Thoracic aorta (tissue), 2 donors: ENCODE results near the gene TP53INP2. TPM values are rescaled to one million over a fixed set of nuclear protein-coding genes. Genes with fewer than 3 reads are reported as not detected.
"Not testable (repeated sequence)": the region's sequence is repeated elsewhere in the genome, so short reads cannot be mapped to it uniquely, and the experiment has no call there.

Experiments used
- ATAC-seq: fragments of 150-250 bp; one replicate; pipeline ENCODE4 v1.8.0; 2017; ENCODE audit warnings: low read depth; ENCODE audit not compliant: insufficient number of reproducible peaks, low FRiP score
- DNase-seq: peaks from one replicate; pipeline ENCODE4 v3.0.0-alpha.2; 2020; ENCODE audit warnings: low spot score
- H3K27ac ChIP-seq, 2 donors: fragments of 200-600 bp; sonication (generic); 1 replicate in 1 of 2; 2 replicates in 1 of 2; pipeline ENCODE4 v1.5.1; 2016; ENCODE audit warnings: mild to moderate bottlenecking in 2 of 2, moderate library complexity in 2 of 2
- H3K27me3 ChIP-seq: fragments of 200-600 bp; sonication (generic); replicated peaks from 2 replicates; pipeline ENCODE4 v1.6.0; 2016; ENCODE audit warnings: mild to moderate bottlenecking; ENCODE audit not compliant: insufficient read depth
- H3K36me3 ChIP-seq: fragments of 200-600 bp; sonication (generic); one replicate; pipeline ENCODE4 v1.5.1; 2016
- H3K4me1 ChIP-seq, 2 donors: fragments of 200-600 bp; sonication (generic); 1 replicate in 1 of 2; 2 replicates in 1 of 2; pipeline versions ENCODE4 v1.5.1 to v1.6.0; 2016; ENCODE audit warnings: low read depth in 2 of 2, mild to moderate bottlenecking in 1 of 2; ENCODE audit not compliant: control insufficient read depth in 1 of 2
- H3K4me3 ChIP-seq: fragments of 200-600 bp; sonication (generic); 2 replicates; pipeline ENCODE4 v1.5.1; 2016; ENCODE audit warnings: mild to moderate bottlenecking
- H3K9me3 ChIP-seq: fragments of 200-600 bp; sonication (generic); 2 replicates; pipeline ENCODE4 v1.5.1; 2016
- total RNA-seq, 2 donors: library from RNA; depleted of rRNA; stranded (reverse); fragments of >200 nt; gene quantifications; one replicate each; pipeline versions ENCODE4 v1.1.0 to v1.2.3, GENCODE V29; 2016
- TF ChIP-seq, protein P1 (sequence below): fragments of 200-600 bp; sonication (generic); IDR thresholded peaks from one replicate; pipeline ENCODE4 v1.5.1; 2019; ENCODE audit warnings: antibody characterized with exemption

The TP53INP2 gene
- total RNA-seq, 2 donors from 2014 or later, result 14.4 to 27.7 TPM

GRCh38 chr20:34710568-34710839 lies 6.4 kb downstream of the TP53INP2 start:
- ATAC-seq (no peak), DNase-seq (no peak)
- Histone ChIP-seq H3K27ac (peak overlapping the region in 1 of 2 donors; percentile 94), H3K4me3 (peak overlapping the region; percentile 93), H3K9me3 (no peaks in the 10 kb centered on the region), H3K27me3 (no peaks in the 10 kb centered on the region), H3K36me3 (peaks cover 6% of the 10 kb centered on the region), H3K4me1 (peaks cover 3 to 16% of the 10 kb centered on the region in 2 donors)
- TF ChIP-seq, protein P1, sequence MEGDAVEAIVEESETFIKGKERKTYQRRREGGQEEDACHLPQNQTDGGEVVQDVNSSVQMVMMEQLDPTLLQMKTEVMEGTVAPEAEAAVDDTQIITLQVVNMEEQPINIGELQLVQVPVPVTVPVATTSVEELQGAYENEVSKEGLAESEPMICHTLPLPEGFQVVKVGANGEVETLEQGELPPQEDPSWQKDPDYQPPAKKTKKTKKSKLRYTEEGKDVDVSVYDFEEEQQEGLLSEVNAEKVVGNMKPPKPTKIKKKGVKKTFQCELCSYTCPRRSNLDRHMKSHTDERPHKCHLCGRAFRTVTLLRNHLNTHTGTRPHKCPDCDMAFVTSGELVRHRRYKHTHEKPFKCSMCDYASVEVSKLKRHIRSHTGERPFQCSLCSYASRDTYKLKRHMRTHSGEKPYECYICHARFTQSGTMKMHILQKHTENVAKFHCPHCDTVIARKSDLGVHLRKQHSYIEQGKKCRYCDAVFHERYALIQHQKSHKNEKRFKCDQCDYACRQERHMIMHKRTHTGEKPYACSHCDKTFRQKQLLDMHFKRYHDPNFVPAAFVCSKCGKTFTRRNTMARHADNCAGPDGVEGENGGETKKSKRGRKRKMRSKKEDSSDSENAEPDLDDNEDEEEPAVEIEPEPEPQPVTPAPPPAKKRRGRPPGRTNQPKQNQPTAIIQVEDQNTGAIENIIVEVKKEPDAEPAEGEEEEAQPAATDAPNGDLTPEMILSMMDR, result no peak

GRCh38 chr20:34710861-34711574 lies 6.9 kb downstream of the TP53INP2 start:
- Histone ChIP-seq H3K4me1 (peaks cover 3 to 15% of the 10 kb centered on the region in 2 donors), H3K27me3 (no peaks in the 10 kb centered on the region), H3K4me3 (no peak overlapping the region), H3K27ac (no peak overlapping the region), H3K36me3 (peaks cover 6% of the 10 kb centered on the region), H3K9me3 (no peaks in the 10 kb centered on the region)
- TF ChIP-seq, protein P1, result no peak
- ATAC-seq (no peak), DNase-seq (no peak)

DNA sequence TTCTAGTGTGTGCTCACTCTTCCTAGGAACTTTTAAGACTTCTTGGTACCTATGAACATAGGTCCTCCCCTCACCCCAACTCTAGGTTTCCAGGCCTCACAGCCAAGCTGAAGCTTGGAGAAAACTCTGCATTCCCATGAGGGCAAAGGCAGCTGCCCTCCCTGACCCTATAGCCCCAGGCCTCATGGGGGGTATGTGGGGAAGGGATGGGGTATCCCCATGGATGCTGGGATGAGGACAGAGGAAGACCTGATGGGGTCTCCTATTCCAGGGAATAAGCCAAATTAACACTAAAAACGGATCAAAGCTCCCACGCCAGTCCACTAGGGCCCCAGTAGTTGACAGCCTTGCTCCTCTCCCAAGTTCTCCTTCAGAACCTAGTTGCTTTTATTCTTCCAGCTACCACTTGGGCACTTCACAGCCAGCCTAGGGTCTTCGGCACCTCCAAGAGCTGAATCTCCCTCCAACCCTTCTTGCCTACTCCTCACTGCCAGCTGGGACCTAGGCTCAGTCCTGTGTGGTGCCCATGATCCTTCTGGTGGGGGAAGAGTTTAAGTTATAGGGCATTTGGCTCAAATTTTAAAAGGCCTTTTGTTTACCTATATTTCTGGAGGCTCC lies 7.8 kb downstream of the TP53INP2 start:
- no peak for DNase-seq
- no peak for ATAC-seq
- Histone ChIP-seq H3K9me3 (no peaks in the 10 kb centered on the region), H3K4me1 (peaks cover 3 to 15% of the 10 kb centered on the region in 2 donors), H3K36me3 (peaks cover 6% of the 10 kb centered on the region), H3K27ac (no peak overlapping the region), H3K27me3 (no peaks in the 10 kb centered on the region), H3K4me3 (no peak overlapping the region)
- TF ChIP-seq, protein P1, result no peak

DNA sequence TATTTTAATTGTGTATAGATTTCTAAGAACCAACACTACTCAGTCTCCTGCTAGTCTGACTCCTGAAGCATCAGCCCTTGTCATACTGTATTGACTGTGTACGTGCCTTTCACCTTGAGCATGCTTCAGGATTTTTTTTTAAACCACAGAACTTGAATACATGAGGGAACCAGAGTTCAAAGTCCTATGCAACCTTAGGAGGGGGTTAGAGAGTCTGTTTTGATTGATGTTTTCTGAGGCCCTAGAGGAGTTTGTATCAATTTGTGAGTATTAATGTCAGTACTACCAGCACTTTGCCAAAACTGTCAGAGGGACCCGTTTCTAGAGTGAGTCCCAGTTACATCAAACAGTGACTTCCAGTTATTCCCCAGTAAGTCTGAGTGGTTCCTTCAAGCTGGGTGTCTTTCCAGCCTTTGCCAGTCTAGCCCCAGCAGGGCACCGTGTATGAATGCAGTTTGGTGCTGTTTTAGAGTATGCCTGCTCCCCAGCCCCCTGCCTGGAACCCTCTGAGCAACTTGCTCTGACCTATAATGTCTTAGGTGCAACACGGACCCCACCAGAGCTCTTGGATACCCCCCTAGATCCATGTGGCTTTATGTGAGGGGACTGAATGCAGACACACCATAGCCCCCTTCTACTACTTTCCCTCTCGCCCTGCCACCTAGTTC lies 8.5 kb downstream of the TP53INP2 start:
- Histone ChIP-seq H3K36me3 (peaks cover 6% of the 10 kb centered on the region), H3K27me3 (no peaks in the 10 kb centered on the region), H3K9me3 (no peaks in the 10 kb centered on the region), H3K4me3 (no peak overlapping the region), H3K4me1 (peaks cover 3 to 15% of the 10 kb centered on the region in 2 donors), H3K27ac (no peak overlapping the region)
- no peak for DNase-seq
- TF ChIP-seq, protein P1, result no peak
- no peak for ATAC-seq

- Histone ChIP-seq H3K4me1 (peaks cover 3 to 15% of the 10 kb centered on the region in 2 donors), H3K27me3 (no peaks in the 10 kb centered on the region), H3K27ac (no peak overlapping the region), H3K36me3 (peaks cover 6% of the 10 kb centered on the region), H3K4me3 (no peak overlapping the region), H3K9me3 (no peaks in the 10 kb centered on the region)
- TF ChIP-seq, protein P1, result no peak
- no peak for DNase-seq
- ATAC-seq, result no peak
Measured at GRCh38 chr20:34713194-34713943, 9.2 kb downstream of the TP53INP2 start.

- H3K9me3 ChIP-seq, H3K4me1 ChIP-seq, ATAC-seq, H3K27ac ChIP-seq, H3K27me3 ChIP-seq, H3K36me3 ChIP-seq, H3K4me3 ChIP-seq, DNase-seq: not testable (repeated sequence)
Measured at GRCh38 chr20:34713944-34714515, 9.9 kb downstream of the TP53INP2 start.
